ENCODE measurements around the gene EIF3L.

EIF3L gene

GRCh38 chr22:37815593-37815992 is 33.6 kb upstream of the EIF3L start:
- Histone ChIP-seq H3K27ac (ENCODE audit: low read depth, low read length) (no peak overlapping the region), H3K27me3 (ENCODE audit: low read length) (no peaks in the 10 kb centered on the region), H3F3A (ENCODE audit: insufficient read depth) (no peaks in the 10 kb centered on the region), H3K79me2 (ENCODE audit: insufficient read depth, low read length) (no peaks in the 10 kb centered on the region), H3K9me3 (ENCODE audit: insufficient read depth, low read length) (no peaks in the 10 kb centered on the region), H2AFZ (ENCODE audit: low read depth, low read length, severe bottlenecking) (no peak overlapping the region), H3K9ac (ENCODE audit: low read length) (no peak overlapping the region), H4K20me1 (ENCODE audit: low read depth, low read length) (no peaks in the 10 kb centered on the region), H3K4me2 (ENCODE audit: low read depth, low read length, poor library complexity, severe bottlenecking) (no peak overlapping the region), H3K4me3 (ENCODE audit: insufficient read depth, low read length, poor library complexity, severe bottlenecking) (no peak overlapping the region), H3K9me2 (replicated peaks; ENCODE audit: insufficient read depth, low read length) (no peaks in the 10 kb centered on the region), H3K36me3 (ENCODE audit: low read length) (no peaks in the 10 kb centered on the region)
- TF ChIP-seq EZH2phosphoT487 (conservative IDR thresholded peaks at IDR 0.05; ENCODE audit: low read length) (no peak), CTCF (IDR thresholded peaks at IDR 0.05; ENCODE audit: insufficient read depth, low read length, poor library complexity, severe bottlenecking) (no peak)

- no peaks in the 10 kb centered on the region for H4K20me1 ChIP-seq (ENCODE audit: low read depth, low read length)
These were observed 32.6 kb upstream of the EIF3L start for GRCh38 chr22:37816543-37817180.

GRCh38 chr22:37817705-37818408 is 31.4 kb upstream of the EIF3L start:
- Histone ChIP-seq H3K4me3 (ENCODE audit: insufficient read depth, low read length, poor library complexity, severe bottlenecking) (peak overlapping the region; percentile 18), H3F3A (ENCODE audit: insufficient read depth) (no peaks in the 10 kb centered on the region), H3K9ac (ENCODE audit: low read length) (peak overlapping the region; percentile 31; the same call in 1 of the 2 replicates), H3K9me3 (ENCODE audit: insufficient read depth, low read length) (no peaks in the 10 kb centered on the region), H3K36me3 (ENCODE audit: low read length) (no peaks in the 10 kb centered on the region), H3K27ac (ENCODE audit: low read depth, low read length) (no peak overlapping the region), H3K4me2 (ENCODE audit: low read depth, low read length, poor library complexity, severe bottlenecking) (peak overlapping the region; percentile 33), H3K9me2 (replicated peaks; ENCODE audit: insufficient read depth, low read length) (no peaks in the 10 kb centered on the region), H3K27me3 (ENCODE audit: low read length) (no peaks in the 10 kb centered on the region), H4K20me1 (ENCODE audit: low read depth, low read length) (no peaks in the 10 kb centered on the region), H3K79me2 (ENCODE audit: insufficient read depth, low read length) (no peaks in the 10 kb centered on the region), H2AFZ (ENCODE audit: low read depth, low read length, severe bottlenecking) (peak overlapping the region; percentile 79)
- TF ChIP-seq EZH2phosphoT487 (conservative IDR thresholded peaks at IDR 0.05; ENCODE audit: low read length): no peak
- peak; percentile 83 for TF ChIP-seq CTCF (IDR thresholded peaks at IDR 0.05; ENCODE audit: insufficient read depth, low read length, poor library complexity, severe bottlenecking)

More at GRCh38 chr22:37816543-37817180, 32.6 kb upstream of the EIF3L start:
- Histone ChIP-seq H3F3A (ENCODE audit: insufficient read depth) (no peaks in the 10 kb centered on the region), H3K27me3 (ENCODE audit: low read length) (no peaks in the 10 kb centered on the region), H3K9me3 (ENCODE audit: insufficient read depth, low read length) (no peaks in the 10 kb centered on the region), H3K79me2 (ENCODE audit: insufficient read depth, low read length) (no peaks in the 10 kb centered on the region), H3K4me2 (ENCODE audit: low read depth, low read length, poor library complexity, severe bottlenecking) (no peak overlapping the region), H3K36me3 (ENCODE audit: low read length) (no peaks in the 10 kb centered on the region), H3K27ac (ENCODE audit: low read depth, low read length) (no peak overlapping the region), H3K9ac (ENCODE audit: low read length) (no peak overlapping the region), H2AFZ (ENCODE audit: low read depth, low read length, severe bottlenecking) (no peak overlapping the region), H3K9me2 (replicated peaks; ENCODE audit: insufficient read depth, low read length) (no peaks in the 10 kb centered on the region), H3K4me3 (ENCODE audit: insufficient read depth, low read length, poor library complexity, severe bottlenecking) (no peak overlapping the region)
- TF ChIP-seq EZH2phosphoT487 (conservative IDR thresholded peaks at IDR 0.05; ENCODE audit: low read length) (no peak), CTCF (IDR thresholded peaks at IDR 0.05; ENCODE audit: insufficient read depth, low read length, poor library complexity, severe bottlenecking) (no peak)
